Measurements from ENCODE around the gene NT5C3B. TPM values are rescaled to one million over a fixed set of nuclear protein-coding genes. Genes with fewer than 3 reads are reported as not detected.
A peak's percentile ranks its signal among the peaks of the same experiment; 100 is the strongest.

The NT5C3B gene
- total and polyA plus RNA-seq, 2 experiments from 2014 or later: 164 to 222 TPM

DNA sequence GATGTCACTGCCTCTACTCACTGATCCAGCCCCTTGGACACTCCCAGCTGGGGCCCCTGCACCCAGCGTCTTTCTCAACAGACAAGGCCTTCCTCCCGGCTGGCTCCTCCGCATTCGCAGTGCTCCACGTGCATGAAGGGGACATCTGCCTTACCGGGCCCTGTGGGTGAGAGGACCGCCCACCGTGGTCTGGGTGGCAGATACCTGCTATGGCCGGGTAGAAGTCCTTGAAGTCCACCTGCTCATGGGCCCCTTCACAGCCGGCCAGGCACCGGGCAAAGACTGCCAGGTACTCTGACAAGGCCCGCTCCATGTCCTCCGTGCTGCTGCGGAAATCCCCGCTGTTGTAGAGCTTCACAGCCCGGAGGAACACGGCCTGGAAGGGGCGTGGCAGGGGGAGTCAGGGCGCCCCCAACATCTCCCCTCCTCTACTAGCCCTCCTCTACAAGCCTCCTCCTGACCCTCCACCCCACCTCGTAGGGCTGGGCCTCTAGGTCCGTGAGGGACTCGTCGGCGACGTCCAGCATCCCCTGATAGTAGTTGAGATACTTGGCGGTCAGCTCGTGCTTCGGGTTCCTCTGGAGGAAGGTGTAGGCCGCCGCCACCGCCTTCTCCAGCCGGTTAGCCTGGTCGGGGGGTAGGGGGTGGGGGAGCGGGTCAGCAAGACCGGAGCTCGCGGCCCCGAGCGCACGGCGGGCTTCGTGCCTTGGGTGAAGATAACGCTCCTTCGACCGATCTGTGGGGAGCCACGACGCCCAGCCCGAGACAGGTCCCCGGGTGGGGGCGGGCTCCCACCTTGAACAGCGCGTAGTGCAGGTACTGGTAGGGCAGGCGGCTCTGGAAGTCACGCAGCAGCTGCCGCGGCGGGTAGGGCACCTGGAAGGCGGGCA, 25.1 kb downstream of the NT5C3B start:
- Histone ChIP-seq H3K36me3 (no peaks in the 10 kb centered on the region), H3K4me3 (peak overlapping the region; percentile 92), H3K27ac (peak overlapping the region; percentile 80), H3K9me3 (ENCODE audit: low read depth) (no peaks in the 10 kb centered on the region), H3K4me1 (ENCODE audit: low read depth) (peaks cover 18% of the 10 kb centered on the region), H3K27me3 (no peaks in the 10 kb centered on the region)
- TF ChIP-seq, protein P1, sequence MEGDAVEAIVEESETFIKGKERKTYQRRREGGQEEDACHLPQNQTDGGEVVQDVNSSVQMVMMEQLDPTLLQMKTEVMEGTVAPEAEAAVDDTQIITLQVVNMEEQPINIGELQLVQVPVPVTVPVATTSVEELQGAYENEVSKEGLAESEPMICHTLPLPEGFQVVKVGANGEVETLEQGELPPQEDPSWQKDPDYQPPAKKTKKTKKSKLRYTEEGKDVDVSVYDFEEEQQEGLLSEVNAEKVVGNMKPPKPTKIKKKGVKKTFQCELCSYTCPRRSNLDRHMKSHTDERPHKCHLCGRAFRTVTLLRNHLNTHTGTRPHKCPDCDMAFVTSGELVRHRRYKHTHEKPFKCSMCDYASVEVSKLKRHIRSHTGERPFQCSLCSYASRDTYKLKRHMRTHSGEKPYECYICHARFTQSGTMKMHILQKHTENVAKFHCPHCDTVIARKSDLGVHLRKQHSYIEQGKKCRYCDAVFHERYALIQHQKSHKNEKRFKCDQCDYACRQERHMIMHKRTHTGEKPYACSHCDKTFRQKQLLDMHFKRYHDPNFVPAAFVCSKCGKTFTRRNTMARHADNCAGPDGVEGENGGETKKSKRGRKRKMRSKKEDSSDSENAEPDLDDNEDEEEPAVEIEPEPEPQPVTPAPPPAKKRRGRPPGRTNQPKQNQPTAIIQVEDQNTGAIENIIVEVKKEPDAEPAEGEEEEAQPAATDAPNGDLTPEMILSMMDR (IDR thresholded peaks at IDR 0.05; ENCODE audit: low read depth, low read length): no peak
- DNase-seq (ENCODE audit: low read depth in 1 of 2, low spot score in 1 of 2): peak in 1 of 2 donors; percentile 19

DNA sequence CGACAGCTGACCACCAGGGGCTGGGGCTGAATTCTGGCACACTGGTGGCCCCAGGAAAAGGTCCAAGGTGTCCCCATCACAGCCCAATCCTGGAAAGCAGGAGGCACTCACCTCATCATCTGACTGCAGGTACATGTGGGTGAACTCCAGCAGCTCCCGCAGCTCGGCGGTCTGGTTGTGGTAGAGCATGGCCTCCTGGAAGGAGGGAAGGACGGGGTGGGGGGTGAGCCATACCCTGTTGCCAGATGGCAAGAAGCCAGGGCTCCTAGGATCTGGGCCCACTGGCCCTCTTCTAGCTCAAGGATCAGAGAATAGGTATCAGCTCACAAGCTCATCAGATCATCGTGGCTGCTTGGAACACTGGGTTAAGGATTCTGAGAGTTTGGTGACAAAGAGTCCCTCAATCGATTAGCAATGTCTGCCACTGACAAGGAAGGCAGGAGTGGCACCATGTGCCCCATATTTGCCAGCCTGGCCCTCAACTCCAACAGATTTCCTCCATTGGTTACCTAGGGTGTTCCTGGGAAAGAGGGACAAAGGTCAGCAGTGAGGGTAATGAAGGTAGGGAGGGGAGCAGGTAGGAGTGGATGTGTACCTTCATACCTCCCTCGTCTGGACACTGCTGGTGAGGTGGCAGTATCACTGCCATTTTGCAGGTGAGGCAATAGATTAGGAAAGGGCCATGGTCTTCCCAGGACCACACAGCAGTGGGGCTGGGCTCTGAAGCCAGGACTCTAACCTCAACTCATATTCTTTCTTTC, 29.2 kb downstream of the NT5C3B start:
- DNase-seq (ENCODE audit: low read depth in 1 of 2, low spot score in 1 of 2): no peak
- Histone ChIP-seq H3K36me3 (peaks cover 8% of the 10 kb centered on the region), H3K27ac (no peak overlapping the region), H3K27me3 (no peaks in the 10 kb centered on the region), H3K4me1 (ENCODE audit: low read depth) (peaks cover 8% of the 10 kb centered on the region), H3K4me3 (no peak overlapping the region), H3K9me3 (ENCODE audit: low read depth) (no peaks in the 10 kb centered on the region)
- TF ChIP-seq, protein P1 (IDR thresholded peaks at IDR 0.05; ENCODE audit: low read depth, low read length): no peak

DNA sequence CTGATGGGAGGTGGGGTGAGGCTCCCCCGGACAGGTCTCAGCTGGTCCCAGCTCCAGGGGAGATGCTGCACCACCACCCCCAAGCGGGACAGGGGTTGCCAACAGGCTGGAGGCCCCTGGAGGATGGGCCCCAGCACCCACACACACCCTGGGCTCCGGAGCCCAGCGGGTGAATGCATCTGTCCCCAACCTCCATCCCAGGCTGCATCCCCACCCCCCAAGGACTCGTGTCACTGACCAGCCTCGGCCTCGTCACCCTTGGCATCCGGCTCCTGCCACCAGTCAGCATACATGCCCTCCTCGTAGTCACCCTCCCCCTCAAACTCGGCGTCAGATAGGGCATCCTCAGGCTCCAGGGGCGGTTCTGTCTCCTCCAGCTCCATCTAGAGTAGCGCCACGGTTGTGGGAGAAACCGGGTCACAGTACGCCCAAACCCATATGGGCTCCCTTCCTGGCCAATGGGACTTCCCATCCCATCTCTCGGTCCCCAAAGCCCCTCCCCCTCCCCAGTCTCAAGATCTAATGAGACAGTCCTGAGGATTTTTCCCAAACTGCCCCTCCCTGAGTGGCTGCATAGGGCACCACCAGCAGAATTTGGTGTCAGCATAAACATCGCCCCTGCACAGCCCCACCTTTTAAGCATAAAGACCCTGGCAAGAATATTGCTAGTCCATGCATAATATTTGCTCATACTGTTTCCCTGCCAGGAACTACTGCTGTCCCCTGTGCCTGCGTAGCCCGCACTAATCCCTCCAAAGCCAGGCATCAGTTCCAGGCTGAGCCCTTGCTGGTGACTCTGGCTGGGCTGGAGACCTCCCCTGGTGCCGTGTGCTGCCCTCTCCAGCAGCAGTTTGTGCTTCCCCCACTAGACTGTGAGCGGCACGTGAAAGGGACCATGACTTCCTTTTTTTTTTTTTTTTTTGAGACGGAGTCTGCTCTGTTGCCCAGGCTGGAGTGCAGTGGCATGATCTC, 32.7 kb downstream of the NT5C3B start:
- TF ChIP-seq, protein P1 (IDR thresholded peaks at IDR 0.05; ENCODE audit: low read depth, low read length): no peak
- Histone ChIP-seq H3K36me3 (peaks cover 8% of the 10 kb centered on the region), H3K27me3 (no peaks in the 10 kb centered on the region), H3K27ac (no peak overlapping the region), H3K4me3 (no peak overlapping the region), H3K9me3 (ENCODE audit: low read depth) (no peaks in the 10 kb centered on the region), H3K4me1 (ENCODE audit: low read depth) (peaks cover 10% of the 10 kb centered on the region)
- DNase-seq (ENCODE audit: low read depth in 1 of 2, low spot score in 1 of 2): no peak

DNA sequence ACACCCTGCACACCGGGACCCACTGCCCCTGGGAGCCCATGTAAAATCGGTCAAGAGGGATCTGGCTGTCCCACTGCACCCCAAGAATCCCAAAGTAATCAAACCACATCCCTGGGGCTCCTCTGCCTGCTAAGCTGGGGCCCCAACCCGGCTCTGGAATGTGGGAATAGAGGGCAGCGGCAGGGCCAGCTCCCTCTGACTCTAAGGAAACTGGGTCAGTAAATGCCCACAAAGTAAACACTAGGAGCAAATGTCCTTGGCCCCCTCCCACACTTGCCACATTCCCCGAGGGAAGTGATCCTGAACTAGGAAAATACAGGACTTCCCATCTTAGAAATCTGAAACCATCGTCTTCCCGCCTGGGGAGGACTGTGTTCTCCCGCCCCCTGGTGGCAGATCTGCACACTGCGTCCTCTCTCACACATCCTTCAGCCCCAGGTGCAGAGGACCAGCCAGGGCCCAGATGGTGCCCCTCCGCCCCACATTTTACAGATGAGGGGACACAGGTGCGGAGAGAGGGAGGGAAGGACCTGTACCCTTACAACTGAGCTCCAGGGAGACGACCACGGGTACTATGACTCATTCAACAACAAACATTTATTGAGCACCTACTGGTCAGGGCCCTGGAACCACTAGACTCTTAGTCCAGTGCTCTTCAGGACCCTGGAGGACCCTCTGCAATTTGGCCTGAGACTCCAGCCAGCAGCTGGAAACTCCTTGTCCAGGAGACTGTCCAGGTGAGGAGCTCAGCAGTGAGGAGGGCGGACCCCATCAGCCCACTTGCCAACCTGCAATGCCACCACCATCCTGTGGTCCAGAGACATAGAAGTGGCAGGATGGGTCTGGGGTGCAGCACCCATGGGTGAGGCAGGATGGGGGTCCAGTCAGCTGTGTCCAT, 34.4 kb downstream of the NT5C3B start:
- peak; percentile 82 to 88 for DNase-seq (ENCODE audit: low read depth in 1 of 2, low spot score in 1 of 2)
- TF ChIP-seq, protein P1 (IDR thresholded peaks at IDR 0.05; ENCODE audit: low read depth, low read length): peak; percentile 94
- no peaks in the 10 kb centered on the region for H3K9me3 ChIP-seq (ENCODE audit: low read depth)
- H3K36me3 ChIP-seq: peaks cover 8% of the 10 kb centered on the region
- no peaks in the 10 kb centered on the region for H3K27me3 ChIP-seq
- peaks cover 10% of the 10 kb centered on the region for H3K4me1 ChIP-seq (ENCODE audit: low read depth)
- no peak overlapping the region for H3K4me3 ChIP-seq
- peak overlapping the region; percentile 13 for H3K27ac ChIP-seq
